ENCODE results near the gene CREG2.

CREG2 gene

DNA sequence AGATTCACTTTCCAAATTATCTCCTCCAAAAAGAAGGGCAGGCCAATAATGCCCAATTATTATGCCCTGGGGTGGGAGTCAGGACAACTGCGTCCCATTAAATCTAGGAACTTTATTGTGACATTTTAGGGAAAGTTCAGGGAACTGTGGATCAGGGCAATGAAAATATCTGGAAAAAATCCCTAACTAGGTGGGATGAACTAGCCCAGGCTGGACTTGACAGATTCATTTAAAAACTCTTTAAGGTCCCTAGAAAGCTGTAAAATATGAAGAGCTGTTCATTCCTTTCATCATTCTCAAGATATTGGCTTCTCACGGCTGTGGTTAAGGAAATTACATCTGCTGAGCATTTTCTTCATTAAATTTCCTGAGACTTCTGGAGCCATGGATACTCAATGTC lies 8.2 kb downstream of the CREG2 start:
- H3K14ac ChIP-seq (ENCODE audit: low read length) = no peak overlapping the region
- no peaks in the 10 kb centered on the region for H3K79me1 ChIP-seq (ENCODE audit: low read depth, low read length)
- H3K27ac ChIP-seq (replicated peaks; ENCODE audit: low read length) = no peak overlapping the region
- no peak overlapping the region for H2BK12ac ChIP-seq (ENCODE audit: low read length)
- H3K27me3 ChIP-seq (ENCODE audit: control insufficient read depth in 3 of 3, insufficient read depth in 3 of 3, low read depth in 1 of 3, low read length in 3 of 3) = peaks cover 0 to 12% (median 0%) of the 10 kb centered on the region in 3 experiments
- no peak overlapping the region for H3K18ac ChIP-seq (ENCODE audit: low read length)
- no peak overlapping the region for H2AFZ ChIP-seq (ENCODE audit: low read length)
- H3K4me2 ChIP-seq (ENCODE audit: insufficient read depth, low read length, poor library complexity, severe bottlenecking) = no peak overlapping the region
- no peak overlapping the region for H2BK120ac ChIP-seq (ENCODE audit: low read depth, low read length)
- H4K8ac ChIP-seq (ENCODE audit: low read depth, low read length) = no peak overlapping the region
- no peak overlapping the region for H3K4me3 ChIP-seq (ENCODE audit: low read length in 2 of 2)
- H3K4me1 ChIP-seq (ENCODE audit: control insufficient read depth in 2 of 2, insufficient read depth in 1 of 2, low read depth in 1 of 2, low read length in 2 of 2) = peaks cover 0 to 4% of the 10 kb centered on the region in 2 donors
- no peak overlapping the region for H2AK5ac ChIP-seq (ENCODE audit: low read depth, low read length)
- H3K23ac ChIP-seq (ENCODE audit: low read depth, low read length, poor library complexity) = no peak overlapping the region
- H4K91ac ChIP-seq (ENCODE audit: low read depth, low read length, poor library complexity) = no peak overlapping the region
- no peak overlapping the region for H2BK15ac ChIP-seq (ENCODE audit: low read length)
- H3K9me3 ChIP-seq (replicated peaks in 1 of 2; ENCODE audit: control insufficient read depth in 2 of 2, insufficient read depth in 1 of 2, low read depth in 1 of 2, low read length in 2 of 2) = no peaks in the 10 kb centered on the region
- H3K4ac ChIP-seq (ENCODE audit: low read length) = no peak overlapping the region
- H2BK5ac ChIP-seq (ENCODE audit: low read length) = no peak overlapping the region
- no peak overlapping the region for H3K9ac ChIP-seq (ENCODE audit: low read depth, low read length, poor library complexity)
- H3K36me3 ChIP-seq (replicated peaks in 1 of 2; ENCODE audit: control insufficient read depth in 2 of 2, insufficient read depth in 2 of 2, low read length in 2 of 2) = no peaks in the 10 kb centered on the region
- no CpG with 5 or more reads among the region's 2 CpGs for WGBS, 2 donors (ENCODE audit: extremely low coverage in 2 of 2, insufficient read length in 2 of 2, insufficient replicate concordance in 1 of 2)
- no peak for DNase-seq (ENCODE audit: low spot score)

DNA sequence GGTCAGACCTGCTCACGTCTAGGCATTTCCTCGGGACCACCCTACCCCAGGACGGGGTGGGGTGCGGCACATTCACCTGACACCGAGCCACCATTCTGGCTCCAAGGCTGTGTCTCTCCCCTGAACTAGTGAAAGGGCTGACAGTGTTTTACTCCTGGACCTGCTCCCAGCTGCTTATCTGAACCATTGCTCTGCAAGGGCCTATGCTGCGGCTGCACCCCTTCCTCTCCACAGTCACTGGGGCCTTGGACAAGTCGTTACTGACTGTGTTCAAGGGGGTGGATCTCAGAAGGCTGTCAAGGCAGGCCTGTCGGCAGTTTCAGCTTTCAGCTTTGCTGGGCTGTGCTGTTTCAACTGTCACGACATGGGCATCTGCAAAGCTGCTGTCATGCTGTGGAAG lies 11.7 kb downstream of the CREG2 start:
- H3K4me2 ChIP-seq (ENCODE audit: insufficient read depth, low read length, poor library complexity, severe bottlenecking) = no peak overlapping the region
- no peak overlapping the region for H2BK15ac ChIP-seq (ENCODE audit: low read length)
- no peak overlapping the region for H2BK120ac ChIP-seq (ENCODE audit: low read depth, low read length)
- H3K9me3 ChIP-seq (replicated peaks in 1 of 2; ENCODE audit: control insufficient read depth in 2 of 2, insufficient read depth in 1 of 2, low read depth in 1 of 2, low read length in 2 of 2) = no peaks in the 10 kb centered on the region
- H2BK12ac ChIP-seq (ENCODE audit: low read length) = no peak overlapping the region
- H3K4ac ChIP-seq (ENCODE audit: low read length) = no peak overlapping the region
- DNase-seq (ENCODE audit: low spot score) = no peak
- no peak overlapping the region for H2AK5ac ChIP-seq (ENCODE audit: low read depth, low read length)
- no peak overlapping the region for H3K4me3 ChIP-seq (ENCODE audit: low read length in 2 of 2)
- no peak overlapping the region for H3K27ac ChIP-seq (replicated peaks; ENCODE audit: low read length)
- H2AFZ ChIP-seq (ENCODE audit: low read length) = no peak overlapping the region
- no peak overlapping the region for H4K91ac ChIP-seq (ENCODE audit: low read depth, low read length, poor library complexity)
- WGBS, 2 donors (ENCODE audit: extremely low coverage in 2 of 2, insufficient read length in 2 of 2, insufficient replicate concordance in 1 of 2) = no CpG with 5 or more reads among the region's 9 CpGs
- no peak overlapping the region for H3K23ac ChIP-seq (ENCODE audit: low read depth, low read length, poor library complexity)
- no peak overlapping the region for H3K14ac ChIP-seq (ENCODE audit: low read length)
- no peaks in the 10 kb centered on the region for H3K36me3 ChIP-seq (replicated peaks in 1 of 2; ENCODE audit: control insufficient read depth in 2 of 2, insufficient read depth in 2 of 2, low read length in 2 of 2)
- no peak overlapping the region for H2BK5ac ChIP-seq (ENCODE audit: low read length)
- H3K9ac ChIP-seq (ENCODE audit: low read depth, low read length, poor library complexity) = no peak overlapping the region
- no peak overlapping the region for H3K18ac ChIP-seq (ENCODE audit: low read length)
- H3K4me1 ChIP-seq (ENCODE audit: control insufficient read depth in 2 of 2, insufficient read depth in 1 of 2, low read depth in 1 of 2, low read length in 2 of 2) = peaks cover 6 to 9% of the 10 kb centered on the region in 2 donors
- H3K27me3 ChIP-seq (ENCODE audit: control insufficient read depth in 3 of 3, insufficient read depth in 3 of 3, low read depth in 1 of 3, low read length in 3 of 3) = peaks cover 0 to 8% (median 0%) of the 10 kb centered on the region in 3 experiments
- H4K8ac ChIP-seq (ENCODE audit: low read depth, low read length) = no peak overlapping the region
- H3K79me1 ChIP-seq (ENCODE audit: low read depth, low read length) = no peaks in the 10 kb centered on the region

DNA sequence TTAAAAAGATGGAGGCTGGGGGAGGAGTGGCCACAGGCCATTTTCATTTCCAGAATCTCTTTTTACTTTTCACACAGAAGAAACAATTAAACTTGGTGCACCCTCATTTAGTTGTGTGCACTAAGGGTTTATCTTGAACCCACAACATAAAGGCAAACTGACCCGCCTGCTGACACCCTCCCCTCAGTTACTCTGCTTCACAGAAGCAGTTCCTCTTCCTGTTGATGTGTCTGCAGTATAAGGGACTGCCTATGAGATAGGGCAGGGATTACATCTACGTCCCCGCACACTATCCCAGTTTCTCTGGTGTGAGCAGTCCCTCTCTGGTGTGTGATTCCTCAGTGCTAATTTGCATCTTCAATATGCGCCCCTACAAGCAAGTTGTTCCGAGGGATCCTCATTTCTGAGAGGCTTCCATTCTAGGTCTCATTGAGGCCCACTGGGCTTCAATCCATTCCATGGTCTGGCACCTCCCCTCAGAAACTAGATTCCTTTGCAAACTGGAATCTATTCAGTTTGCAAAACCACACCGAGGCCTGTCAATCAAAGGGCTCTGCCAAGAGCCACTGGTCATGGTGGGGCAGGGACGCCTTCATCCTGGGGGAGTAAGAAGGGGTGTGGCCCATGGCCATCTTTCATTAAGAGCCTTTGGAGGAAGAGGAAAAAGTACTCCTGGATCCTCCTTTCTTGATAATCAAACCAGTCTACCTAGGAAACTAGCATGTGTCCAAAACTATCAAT lies 12.3 kb downstream of the CREG2 start:
- Histone ChIP-seq H4K8ac (ENCODE audit: low read depth, low read length) (no peak overlapping the region), H3K79me1 (ENCODE audit: low read depth, low read length) (no peaks in the 10 kb centered on the region), H3K23ac (ENCODE audit: low read depth, low read length, poor library complexity) (no peak overlapping the region), H3K9me3 (replicated peaks in 1 of 2; ENCODE audit: control insufficient read depth in 2 of 2, insufficient read depth in 1 of 2, low read depth in 1 of 2, low read length in 2 of 2) (no peaks in the 10 kb centered on the region), H3K4me3 (ENCODE audit: low read length in 2 of 2) (no peak overlapping the region), H2AK5ac (ENCODE audit: low read depth, low read length) (no peak overlapping the region), H2AFZ (ENCODE audit: low read length) (no peak overlapping the region), H3K4me2 (ENCODE audit: insufficient read depth, low read length, poor library complexity, severe bottlenecking) (no peak overlapping the region), H3K4me1 (ENCODE audit: control insufficient read depth in 2 of 2, insufficient read depth in 1 of 2, low read depth in 1 of 2, low read length in 2 of 2) (peaks cover 6 to 9% of the 10 kb centered on the region in 2 donors), H3K9ac (ENCODE audit: low read depth, low read length, poor library complexity) (no peak overlapping the region), H2BK120ac (ENCODE audit: low read depth, low read length) (no peak overlapping the region), H3K27me3 (ENCODE audit: control insufficient read depth in 3 of 3, insufficient read depth in 3 of 3, low read depth in 1 of 3, low read length in 3 of 3) (peaks cover 0 to 4% (median 0%) of the 10 kb centered on the region in 3 experiments), H2BK12ac (ENCODE audit: low read length) (no peak overlapping the region), H2BK15ac (ENCODE audit: low read length) (no peak overlapping the region), H3K4ac (ENCODE audit: low read length) (no peak overlapping the region), H3K36me3 (replicated peaks in 1 of 2; ENCODE audit: control insufficient read depth in 2 of 2, insufficient read depth in 2 of 2, low read length in 2 of 2) (no peaks in the 10 kb centered on the region), H3K14ac (ENCODE audit: low read length) (no peak overlapping the region), H4K91ac (ENCODE audit: low read depth, low read length, poor library complexity) (no peak overlapping the region), H2BK5ac (ENCODE audit: low read length) (no peak overlapping the region), H3K27ac (replicated peaks; ENCODE audit: low read length) (no peak overlapping the region), H3K18ac (ENCODE audit: low read length) (no peak overlapping the region)
- WGBS, 2 donors (ENCODE audit: extremely low coverage in 2 of 2, insufficient read length in 2 of 2, insufficient replicate concordance in 1 of 2) = no CpG with 5 or more reads among the region's 7 CpGs
- no peak for DNase-seq (ENCODE audit: low spot score)

DNA sequence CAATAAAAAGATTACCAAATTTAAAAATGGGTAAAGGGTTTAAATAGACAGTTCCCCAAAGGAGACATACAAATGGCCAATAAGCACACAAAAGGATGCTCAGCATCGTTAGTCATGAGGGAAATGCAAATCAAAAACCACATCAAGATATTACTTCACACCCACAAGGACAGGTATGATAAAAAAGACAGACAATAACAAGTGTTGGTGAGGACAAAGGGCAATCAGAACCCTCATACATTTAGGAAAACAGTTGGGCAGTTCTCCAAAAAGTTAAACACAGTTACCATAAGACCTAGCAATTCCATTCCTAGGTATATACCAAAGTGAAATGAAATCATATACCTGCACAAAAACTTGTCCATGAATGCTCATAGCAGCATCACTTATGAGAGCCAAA lies 14.5 kb downstream of the CREG2 start:
- WGBS, 2 donors (ENCODE audit: extremely low coverage in 2 of 2, insufficient read length in 2 of 2, insufficient replicate concordance in 1 of 2) = no CpG with 5 or more reads among the region's 1 CpG
- H2BK15ac ChIP-seq (ENCODE audit: low read length) = no peak overlapping the region
- H2AFZ ChIP-seq (ENCODE audit: low read length) = no peak overlapping the region

More for the DNA sequence above, 14.5 kb downstream of the CREG2 start:
- H3K18ac ChIP-seq (ENCODE audit: low read length) = no peak overlapping the region
- H3K9ac ChIP-seq (ENCODE audit: low read depth, low read length, poor library complexity) = no peak overlapping the region
- no peaks in the 10 kb centered on the region for H3K36me3 ChIP-seq (replicated peaks in 1 of 2; ENCODE audit: control insufficient read depth in 2 of 2, insufficient read depth in 2 of 2, low read length in 2 of 2)
- no peaks in the 10 kb centered on the region for H3K9me3 ChIP-seq (replicated peaks in 1 of 2; ENCODE audit: control insufficient read depth in 2 of 2, insufficient read depth in 1 of 2, low read depth in 1 of 2, low read length in 2 of 2)
- H3K79me1 ChIP-seq (ENCODE audit: low read depth, low read length) = no peaks in the 10 kb centered on the region
- H2AK5ac ChIP-seq (ENCODE audit: low read depth, low read length) = no peak overlapping the region
- H3K27ac ChIP-seq (replicated peaks; ENCODE audit: low read length) = no peak overlapping the region
- no peak overlapping the region for H3K4me3 ChIP-seq (ENCODE audit: low read length in 2 of 2)
- no peak overlapping the region for H4K8ac ChIP-seq (ENCODE audit: low read depth, low read length)
- no peak overlapping the region for H3K23ac ChIP-seq (ENCODE audit: low read depth, low read length, poor library complexity)
- no peak overlapping the region for H2BK12ac ChIP-seq (ENCODE audit: low read length)
- H4K91ac ChIP-seq (ENCODE audit: low read depth, low read length, poor library complexity) = no peak overlapping the region
- H2BK120ac ChIP-seq (ENCODE audit: low read depth, low read length) = no peak overlapping the region
- H3K27me3 ChIP-seq (ENCODE audit: control insufficient read depth in 3 of 3, insufficient read depth in 3 of 3, low read depth in 1 of 3, low read length in 3 of 3) = no peaks in the 10 kb centered on the region
- H3K4me2 ChIP-seq (ENCODE audit: insufficient read depth, low read length, poor library complexity, severe bottlenecking) = no peak overlapping the region
- H3K4me1 ChIP-seq (ENCODE audit: control insufficient read depth in 2 of 2, insufficient read depth in 1 of 2, low read depth in 1 of 2, low read length in 2 of 2) = peaks cover 6 to 9% of the 10 kb centered on the region in 2 donors
- H3K4ac ChIP-seq (ENCODE audit: low read length) = no peak overlapping the region
- no peak overlapping the region for H2BK5ac ChIP-seq (ENCODE audit: low read length)
- H3K14ac ChIP-seq (ENCODE audit: low read length) = no peak overlapping the region
- DNase-seq (ENCODE audit: low spot score) = no peak
